HepG2 (cell line): ENCODE measurements around the gene TRPV2. TPM values are rescaled to one million over a fixed set of nuclear protein-coding genes. Genes with fewer than 3 reads are reported as not detected.

Source experiments
- AKAP8 ChIP-seq: sonication (generic); formaldehyde crosslinking; IDR thresholded peaks from 2 replicates; pipeline ENCODE4 v1.5.1; 2020; ENCODE audit warnings: mild to moderate bottlenecking, missing genetic modification reagents
- CBX1 ChIP-seq: IDR thresholded peaks from one replicate; pipeline ENCODE4 v1.6.1; 2016; ENCODE audit warnings: antibody characterized with exemption, low read depth
- CREBL2 ChIP-seq: sonication (generic); formaldehyde crosslinking; IDR thresholded peaks from 2 replicates; pipeline ENCODE4 v1.8.1; 2023; ENCODE audit warnings: missing genetic modification reagents, mild to moderate bottlenecking, borderline replicate concordance
- HINFP ChIP-seq: sonication (generic); formaldehyde crosslinking; IDR thresholded peaks from 2 replicates; pipeline ENCODE4 v1.4.0; 2020; ENCODE audit warnings: low read depth, mild to moderate bottlenecking, missing genetic modification reagents
- MBNL3 ChIP-seq: fragments of 250-450 bp; sonication (Bioruptor Pico); conservative IDR thresholded peaks from 2 replicates; pipeline ENCODE4 v1.8.0; 2022; ENCODE audit warnings: mild to moderate bottlenecking, inconsistent platforms
- RERE ChIP-seq: IDR thresholded peaks from 2 replicates; pipeline ENCODE4 v1.6.1; 2016; ENCODE audit warnings: low read depth, missing genetic modification reagents, missing compliant biosample characterization
- SMC3 ChIP-seq: IDR thresholded peaks from 2 replicates; pipeline ENCODE4 v1.6.1; 2011; ENCODE audit warnings: low read length, improper control_type of control experiment
- SRSF1 ChIP-seq: fragments of 200-400 bp; formaldehyde crosslinking; optimal IDR thresholded peaks from 2 replicates; pipeline ENCODE3; 2017; ENCODE audit warnings: mild to moderate bottlenecking, low read depth, low read length, moderate library complexity
- TCF7L2 ChIP-seq: IDR thresholded peaks from 2 replicates; pipeline ENCODE4 v1.6.1; 2011; ENCODE audit warnings: mild to moderate bottlenecking, low read depth, low read length, moderate library complexity
- TOE1 ChIP-seq: sonication (generic); formaldehyde crosslinking; IDR thresholded peaks from 2 replicates; pipeline ENCODE4 v1.4.0; 2020; ENCODE audit warnings: mild to moderate bottlenecking, missing genetic modification reagents
- ZBTB4 ChIP-seq: sonication (generic); formaldehyde crosslinking; IDR thresholded peaks from 2 replicates; pipeline ENCODE4 v1.4.0; 2020; ENCODE audit warnings: missing genetic modification reagents, mild to moderate bottlenecking, borderline replicate concordance
- ZNF136 ChIP-seq: sonication (generic); formaldehyde crosslinking; IDR thresholded peaks from 2 replicates; pipeline ENCODE4 v1.8.1; 2022; ENCODE audit warnings: low read depth, mild to moderate bottlenecking, moderate library complexity, missing genetic modification reagents
- ZNF350 ChIP-seq: sonication (generic); formaldehyde crosslinking; IDR thresholded peaks from 2 replicates; pipeline ENCODE4 v1.4.0; 2020; ENCODE audit warnings: mild to moderate bottlenecking, low read depth, missing genetic modification reagents, borderline replicate concordance
- ZNF879 ChIP-seq: sonication (generic); formaldehyde crosslinking; IDR thresholded peaks from 2 replicates; pipeline ENCODE4 v1.8.1; 2023; ENCODE audit warnings: missing genetic modification reagents
- ZNF883 ChIP-seq: sonication (generic); formaldehyde crosslinking; IDR thresholded peaks from 2 replicates; pipeline ENCODE4 v1.5.1; 2020; ENCODE audit warnings: mild to moderate bottlenecking, missing genetic modification reagents; ENCODE audit errors: not compliant biosample characterization
- polyA plus RNA-seq, 8 experiments: library from polyadenylated mRNA; depleted of rRNA in 3 of 8; stranded (reverse) in 7 of 8; unstranded in 1 of 8; fragments of >200 nt; fragmentation: Illumina TruSeq in 4 of 8; extraction: Trizol in 4 of 8; gene quantifications; 2 replicates each; pipeline versions ENCODE4 v1.2.1 to v1.2.3, GENCODE V29; 2011 to 2016; ENCODE audit warnings: low read depth in 4 of 8, missing spikeins in 1 of 8, mixed read lengths in 1 of 8; ENCODE audit not compliant: insufficient read depth in 1 of 8
- total RNA-seq, 5 experiments: library from RNA; depleted of rRNA; stranded (reverse); fragments of >200 nt; fragmentation: Illumina TruSeq; extraction: Trizol; gene quantifications; 2 replicates each; pipeline ENCODE4 v1.2.3, GENCODE V29; 2016; ENCODE audit warnings: low read depth in 1 of 5

The TRPV2 gene
- total and polyA plus RNA-seq, 2 of the 13 experiments (the other 11 are each of a cell fraction or from before 2014, with no cell fraction given), result 13.6 to 21.3 TPM

GRCh38 chr17:16380640-16381495, 34.5 kb upstream of the TRPV2 start, which contains the start of gene UBB (continued):
- no peak for TF ChIP-seq TCF7L2
- TF ChIP-seq MBNL3 (CRISPR knock-in tag), result no peak
- TF ChIP-seq ZNF883 (CRISPR knock-in tag), result no peak
- no peak for TF ChIP-seq ZNF136 (CRISPR knock-in tag)
- no peak for TF ChIP-seq ZBTB4 (CRISPR knock-in tag)
- TF ChIP-seq AKAP8 (CRISPR knock-in tag), result no peak
- TF ChIP-seq SMC3, result peak; percentile 28; the same call in 1 of the 2 replicates
- TF ChIP-seq CREBL2, result no peak
- peak; percentile 69; the same call in 1 of the 2 replicates for TF ChIP-seq ZNF350
- TF ChIP-seq RERE (CRISPR knock-in tag), result no peak; the same call in 1 of the 2 replicates
- no peak for TF ChIP-seq HINFP (CRISPR knock-in tag)
- TF ChIP-seq SRSF1, result peak; percentile 91
- TF ChIP-seq ZNF879 (CRISPR knock-in tag), result no peak; the same call in 1 of the 2 replicates
- peak; percentile 79 for TF ChIP-seq CBX1
- no peak for TF ChIP-seq TOE1 (CRISPR knock-in tag)
